GM12864 (cell line): ENCODE results near the gene PRRC2B.
A peak's percentile ranks its signal among the peaks of the same experiment; 100 is the strongest.
"Not testable (repeated sequence)": the region's sequence is repeated elsewhere in the genome, so short reads cannot be mapped to it uniquely, and the experiment has no call there.

Experiments used
- DNase-seq: peaks from one replicate; pipeline ENCODE4 v3.0.0-alpha.2; 2011; ENCODE audit warnings: low read depth
- H3K4me3 ChIP-seq: 2 replicates; pipeline ENCODE4 v1.5.1; 2011; ENCODE audit warnings: mild to moderate bottlenecking, low read depth, low read length, control low read depth
- TF ChIP-seq, protein P1 (sequence below): IDR thresholded peaks from 2 replicates; pipeline ENCODE4 v1.5.1; 2011; ENCODE audit warnings: low read depth, mild to moderate bottlenecking, moderate library complexity, low read length, control low read depth, inconsistent platforms; ENCODE audit errors: missing control alignments

Gene PRRC2B

GRCh38 chr9:131470581-131470991, 76.7 kb downstream of the PRRC2B start:
- TF ChIP-seq, protein P1, sequence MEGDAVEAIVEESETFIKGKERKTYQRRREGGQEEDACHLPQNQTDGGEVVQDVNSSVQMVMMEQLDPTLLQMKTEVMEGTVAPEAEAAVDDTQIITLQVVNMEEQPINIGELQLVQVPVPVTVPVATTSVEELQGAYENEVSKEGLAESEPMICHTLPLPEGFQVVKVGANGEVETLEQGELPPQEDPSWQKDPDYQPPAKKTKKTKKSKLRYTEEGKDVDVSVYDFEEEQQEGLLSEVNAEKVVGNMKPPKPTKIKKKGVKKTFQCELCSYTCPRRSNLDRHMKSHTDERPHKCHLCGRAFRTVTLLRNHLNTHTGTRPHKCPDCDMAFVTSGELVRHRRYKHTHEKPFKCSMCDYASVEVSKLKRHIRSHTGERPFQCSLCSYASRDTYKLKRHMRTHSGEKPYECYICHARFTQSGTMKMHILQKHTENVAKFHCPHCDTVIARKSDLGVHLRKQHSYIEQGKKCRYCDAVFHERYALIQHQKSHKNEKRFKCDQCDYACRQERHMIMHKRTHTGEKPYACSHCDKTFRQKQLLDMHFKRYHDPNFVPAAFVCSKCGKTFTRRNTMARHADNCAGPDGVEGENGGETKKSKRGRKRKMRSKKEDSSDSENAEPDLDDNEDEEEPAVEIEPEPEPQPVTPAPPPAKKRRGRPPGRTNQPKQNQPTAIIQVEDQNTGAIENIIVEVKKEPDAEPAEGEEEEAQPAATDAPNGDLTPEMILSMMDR: no peak
- no peak overlapping the region for H3K4me3 ChIP-seq
- DNase-seq: no peak

- H3K4me3 ChIP-seq: not testable (repeated sequence)
These were observed 78.2 kb downstream of the PRRC2B start for GRCh38 chr9:131472085-131472484.

DNA sequence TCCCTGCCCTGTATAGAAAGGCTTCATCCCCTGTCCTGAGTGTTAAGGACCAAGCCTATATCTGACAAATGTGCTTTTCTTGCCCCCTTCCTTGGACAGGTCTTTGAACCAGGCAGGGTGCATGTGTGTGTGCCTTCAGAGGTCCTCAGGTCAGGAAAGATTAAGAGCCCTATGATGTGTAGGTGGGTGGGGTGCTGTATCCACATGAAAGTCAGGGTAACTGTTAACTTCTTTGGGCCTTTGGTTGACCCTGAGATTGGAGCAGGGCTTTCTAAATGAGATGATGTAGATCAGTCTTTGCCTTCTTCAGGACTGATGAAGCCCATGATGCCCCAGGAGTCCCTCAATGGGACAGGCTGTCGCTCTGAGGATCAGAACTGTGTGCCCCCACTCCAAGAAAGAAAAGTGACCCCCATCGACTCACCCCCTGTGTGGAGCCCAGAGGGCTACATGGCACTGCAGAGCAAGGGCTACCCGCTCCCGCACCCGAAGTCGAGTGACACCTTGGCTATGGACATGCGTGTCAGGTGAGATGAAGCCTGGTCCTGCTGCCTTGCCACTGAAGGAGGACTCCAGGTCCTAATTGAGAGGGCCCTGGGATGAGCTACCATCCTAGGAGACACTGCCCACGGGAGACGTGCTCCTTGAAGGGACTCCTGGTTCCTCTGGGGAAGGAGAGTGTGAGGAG, 79.5 kb downstream of the PRRC2B start:
- TF ChIP-seq, protein P1: no peak
- no peak overlapping the region for H3K4me3 ChIP-seq
- DNase-seq: no peak

More at GRCh38 chr9:131472085-131472484, 78.2 kb downstream of the PRRC2B start:
- DNase-seq: not testable (repeated sequence)

GRCh38 chr9:131473891-131474290, 80.0 kb downstream of the PRRC2B start:
- TF ChIP-seq, protein P1: no peak
- no peak for DNase-seq
- no peak overlapping the region for H3K4me3 ChIP-seq

GRCh38 chr9:131474711-131475110, 80.8 kb downstream of the PRRC2B start:
- no peak for DNase-seq
- TF ChIP-seq, protein P1: no peak
- H3K4me3 ChIP-seq: no peak overlapping the region

- H3K4me3 ChIP-seq: no peak overlapping the region
- no peak for DNase-seq
- TF ChIP-seq, protein P1: no peak
These were observed 81.4 kb downstream of the PRRC2B start for GRCh38 chr9:131475111-131475955.

- DNase-seq: no peak
- TF ChIP-seq, protein P1: peak; percentile 34
- no peak overlapping the region for H3K4me3 ChIP-seq
These were observed 82.3 kb downstream of the PRRC2B start for GRCh38 chr9:131475956-131476776.
